COLO829 (cell line): Measurements from ENCODE around the gene CALR.
"Not testable (repeated sequence)": the region's sequence is repeated elsewhere in the genome, so short reads cannot be mapped to it uniquely, and the experiment has no call there.

ENCODE experiments used
- DNase-seq: peaks from one replicate; pipeline ENCODE4 v3.0.0; 2012; ENCODE audit warnings: low spot score

The CALR gene

GRCh38 chr19:12933287-12934072 is 4.9 kb upstream of the CALR start, which contains the start of gene FARSA:
Gene FARSA, minus strand, starts transcription at chr19:12933711. Its CDS starts 15 bp downstream, at chr19:12933696.
- peak; percentile 87 for DNase-seq

DNA sequence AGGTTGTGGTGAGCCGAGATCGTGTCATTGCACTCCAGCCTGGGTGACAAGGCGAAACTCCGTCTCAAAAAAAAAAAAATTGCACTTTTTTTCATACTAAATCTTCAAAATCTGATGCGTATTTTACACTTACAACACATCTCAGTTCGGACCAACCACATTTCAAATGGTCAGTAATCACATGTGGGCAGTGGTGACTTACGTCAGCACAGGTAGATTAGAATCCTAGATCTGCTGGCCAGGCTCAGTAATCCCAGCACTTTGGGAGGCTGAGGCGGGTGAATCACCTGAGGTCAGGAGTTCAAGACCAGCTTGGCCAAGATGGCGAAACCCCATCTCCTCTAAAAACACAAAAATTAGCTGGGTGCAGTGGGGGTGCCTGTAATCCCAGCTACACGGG is 3.3 kb upstream of the CALR start:
- no peak for DNase-seq

DNA sequence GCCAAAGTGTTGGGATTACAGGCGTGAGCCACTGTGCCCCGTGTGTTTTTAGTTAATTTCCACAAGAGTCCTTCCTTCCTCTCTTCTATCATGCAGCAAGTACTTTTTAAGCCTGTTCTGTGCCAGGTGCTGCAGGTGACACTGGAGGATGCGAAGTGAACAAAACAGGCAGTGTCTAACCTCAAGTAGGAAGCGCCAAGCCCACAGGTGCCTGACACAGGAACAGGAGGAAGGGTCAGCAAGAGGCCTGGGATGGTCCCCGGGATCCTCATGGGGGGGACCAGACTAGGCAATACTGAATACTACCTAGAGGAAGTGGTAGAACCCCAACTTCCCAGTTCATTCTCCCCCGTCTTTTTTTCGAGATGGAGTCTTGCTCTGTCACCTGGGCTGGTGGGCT is 1.8 kb upstream of the CALR start:
- no peak for DNase-seq

- DNase-seq = no peak
Observed at GRCh38 chr19:12937093-12937926, 1.1 kb upstream of the CALR start.

DNA sequence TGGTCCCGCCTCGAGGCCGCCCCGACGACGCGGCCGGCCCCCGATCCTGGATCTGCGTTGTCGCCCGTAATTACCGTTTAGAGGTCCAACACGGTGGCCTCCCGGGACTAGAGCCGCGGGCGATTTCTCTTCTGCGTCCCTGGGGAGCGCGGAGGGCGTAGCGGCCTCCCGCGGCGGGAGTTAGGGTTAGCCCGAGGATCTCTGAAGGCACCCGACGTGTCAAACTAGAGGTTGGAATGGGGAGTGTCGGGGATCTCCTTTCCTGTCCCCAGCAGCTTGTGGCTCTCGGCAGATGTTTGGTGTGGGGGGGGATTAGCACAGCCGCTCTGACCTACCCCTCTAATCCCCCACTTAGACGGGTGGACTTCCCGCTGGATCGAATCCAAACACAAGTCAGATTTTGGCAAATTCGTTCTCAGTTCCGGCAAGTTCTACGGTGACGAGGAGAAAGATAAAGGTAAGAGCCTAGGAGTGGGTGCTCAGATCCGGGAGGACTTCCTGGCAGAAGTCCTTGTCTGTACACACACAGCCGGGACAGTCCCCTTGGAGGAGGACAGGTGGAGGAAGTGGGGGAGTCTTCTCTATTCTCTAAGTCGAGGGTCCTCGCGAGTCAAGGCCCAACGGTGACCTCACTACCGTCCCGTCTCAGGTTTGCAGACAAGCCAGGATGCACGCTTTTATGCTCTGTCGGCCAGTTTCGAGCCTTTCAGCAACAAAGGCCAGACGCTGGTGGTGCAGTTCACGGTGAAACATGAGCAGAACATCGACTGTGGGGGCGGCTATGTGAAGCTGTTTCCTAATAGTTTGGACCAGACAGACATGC is 581 bp downstream of the CALR start:
- DNase-seq = no peak

GRCh38 chr19:12939975-12940423 is 1.6 kb downstream of the CALR start:
- no peak for DNase-seq

GRCh38 chr19:12940897-12941296 is 2.5 kb downstream of the CALR start:
- no peak for DNase-seq

GRCh38 chr19:12943437-12944044 is 5.1 kb downstream of the CALR start:
- DNase-seq = no peak

GRCh38 chr19:12944104-12944674 is 5.8 kb downstream of the CALR start:
- DNase-seq = no peak

DNA sequence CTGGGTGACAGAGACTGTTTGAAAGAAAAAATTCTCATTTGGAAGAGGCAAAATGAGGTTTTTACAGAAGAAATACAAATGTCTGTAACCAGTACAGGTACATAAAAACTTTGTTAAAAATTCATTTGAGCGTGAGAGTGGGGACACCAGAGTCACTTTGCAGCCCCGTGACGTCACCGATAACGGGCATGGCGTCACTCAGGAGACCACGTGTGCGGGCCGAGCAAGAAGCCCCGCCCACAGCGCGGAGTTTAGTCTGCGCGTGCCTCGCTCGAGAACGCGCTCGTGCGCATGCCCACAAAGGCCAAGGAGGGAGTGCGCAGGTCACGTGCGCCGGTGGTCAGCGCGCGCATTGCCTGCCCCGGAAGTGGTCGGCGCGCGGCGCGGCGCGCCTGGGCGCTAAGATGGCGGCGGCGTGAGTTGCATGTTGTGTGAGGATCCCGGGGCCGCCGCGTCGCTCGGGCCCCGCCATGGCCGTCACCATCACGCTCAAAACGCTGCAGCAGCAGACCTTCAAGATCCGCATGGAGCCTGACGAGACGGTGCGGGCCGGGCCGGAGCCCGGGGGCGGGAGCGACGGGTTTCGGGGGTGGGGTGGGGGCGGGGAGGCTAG is 7.2 kb downstream of the CALR start, which contains the start of gene RAD23A:
TSS of gene RAD23A (plus strand) at position 384 of the 613 bp plus-strand sequence. CDS start at position 471, 87 bp downstream.
- DNase-seq = peak; percentile 98

- peak; percentile 50 for DNase-seq
Observed at GRCh38 chr19:12946092-12946721, 7.8 kb downstream of the CALR start.

GRCh38 chr19:12946731-12947496 is 8.5 kb downstream of the CALR start:
- DNase-seq = no peak

GRCh38 chr19:12947702-12948611 is 9.5 kb downstream of the CALR start:
- DNase-seq = no peak

- DNase-seq = no peak
Observed at GRCh38 chr19:12948612-12949362, 10.4 kb downstream of the CALR start.

DNA sequence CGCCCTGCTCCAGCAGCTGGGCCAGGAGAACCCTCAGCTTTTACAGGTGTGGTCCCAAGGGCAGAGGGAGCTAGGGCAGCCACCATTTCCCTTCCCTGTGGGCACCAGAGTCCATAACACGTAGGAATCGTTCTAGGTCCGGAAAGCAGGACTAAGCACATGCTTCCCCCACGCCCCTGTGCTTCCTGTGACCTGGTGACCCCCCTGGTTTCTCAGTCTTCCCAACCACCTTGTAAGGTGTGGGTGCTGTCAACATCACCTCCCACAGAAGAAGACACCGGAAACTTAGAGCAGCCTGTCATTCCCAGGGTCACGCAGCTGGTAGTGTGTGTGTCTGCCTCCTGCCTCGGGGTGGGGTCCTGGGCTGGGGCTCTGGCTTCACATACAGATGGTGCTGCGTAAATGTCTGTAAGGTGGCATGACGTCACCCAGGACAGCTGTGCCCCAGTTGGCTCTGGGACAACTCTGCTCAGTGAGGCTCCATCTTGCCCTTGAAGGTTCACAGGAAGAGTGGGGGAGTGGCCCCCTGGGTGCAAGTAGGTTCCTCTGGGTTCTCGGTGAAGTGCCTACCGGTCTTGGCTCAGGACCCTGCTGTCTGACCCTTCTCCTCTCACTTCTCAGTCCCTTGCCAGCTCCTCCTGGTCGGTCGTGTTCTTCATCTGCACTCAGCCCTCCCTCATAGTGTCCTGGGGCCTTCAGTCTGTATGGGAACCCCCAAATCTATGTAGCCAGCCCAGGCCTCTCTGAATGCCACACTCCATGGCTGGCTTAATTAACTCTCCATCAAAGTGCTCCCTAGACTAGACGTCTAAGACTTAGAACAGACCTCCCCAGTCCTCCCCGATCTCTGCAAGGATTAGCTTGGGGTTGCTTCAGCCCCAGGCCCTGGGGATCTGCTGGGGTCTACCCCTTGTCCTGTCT is 11.2 kb downstream of the CALR start:
- no peak for DNase-seq

DNA sequence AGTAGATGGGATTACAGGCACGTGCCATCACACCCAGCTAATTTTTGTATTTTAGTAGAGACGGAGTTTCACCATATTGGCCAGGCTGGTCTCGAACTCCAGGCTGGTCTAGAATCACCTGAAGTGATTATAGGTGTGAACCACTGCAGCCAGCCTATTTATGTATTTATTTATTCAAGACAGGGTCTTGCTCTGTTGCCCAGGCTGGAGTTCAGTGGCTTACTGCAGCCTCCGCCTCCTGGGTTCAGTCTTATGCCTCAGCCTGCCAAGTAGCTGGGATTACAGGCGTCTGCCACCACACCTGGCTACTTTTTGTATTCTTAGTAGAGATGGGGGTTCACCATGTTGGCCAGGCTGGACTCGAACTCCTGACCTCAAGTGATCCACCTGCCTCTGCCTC is 13.6 kb downstream of the CALR start:
- DNase-seq = not testable (repeated sequence)
